Measurements from ENCODE around the gene SESTD1.

Gene SESTD1

GRCh38 chr2:179260224-179260623 is 4.4 kb downstream of the SESTD1 start:
- no peak for DNase-seq (ENCODE audit: low read depth in 1 of 2, low spot score in 1 of 2)
- Histone ChIP-seq H3K4me3 (replicated peaks; ENCODE audit: insufficient read depth, low read length) (no peak overlapping the region), H3K27ac (replicated peaks) (no peak overlapping the region), H3K27me3 (ENCODE audit: insufficient read depth, poor library complexity, severe bottlenecking) (no peaks in the 10 kb centered on the region)
- no peak for TF ChIP-seq POLR2AphosphoS5 (IDR thresholded peaks at IDR 0.05; ENCODE audit: low read depth)
- no peak for TF ChIP-seq SPI1 (IDR thresholded peaks at IDR 0.05; ENCODE audit: borderline replicate concordance, low read depth)
- TF ChIP-seq REST (IDR thresholded peaks at IDR 0.05; ENCODE audit: insufficient replicate concordance, low read depth), result no peak
- TF ChIP-seq GABPA (IDR thresholded peaks at IDR 0.05; ENCODE audit: low read depth), result no peak
- TF ChIP-seq, protein P1, sequence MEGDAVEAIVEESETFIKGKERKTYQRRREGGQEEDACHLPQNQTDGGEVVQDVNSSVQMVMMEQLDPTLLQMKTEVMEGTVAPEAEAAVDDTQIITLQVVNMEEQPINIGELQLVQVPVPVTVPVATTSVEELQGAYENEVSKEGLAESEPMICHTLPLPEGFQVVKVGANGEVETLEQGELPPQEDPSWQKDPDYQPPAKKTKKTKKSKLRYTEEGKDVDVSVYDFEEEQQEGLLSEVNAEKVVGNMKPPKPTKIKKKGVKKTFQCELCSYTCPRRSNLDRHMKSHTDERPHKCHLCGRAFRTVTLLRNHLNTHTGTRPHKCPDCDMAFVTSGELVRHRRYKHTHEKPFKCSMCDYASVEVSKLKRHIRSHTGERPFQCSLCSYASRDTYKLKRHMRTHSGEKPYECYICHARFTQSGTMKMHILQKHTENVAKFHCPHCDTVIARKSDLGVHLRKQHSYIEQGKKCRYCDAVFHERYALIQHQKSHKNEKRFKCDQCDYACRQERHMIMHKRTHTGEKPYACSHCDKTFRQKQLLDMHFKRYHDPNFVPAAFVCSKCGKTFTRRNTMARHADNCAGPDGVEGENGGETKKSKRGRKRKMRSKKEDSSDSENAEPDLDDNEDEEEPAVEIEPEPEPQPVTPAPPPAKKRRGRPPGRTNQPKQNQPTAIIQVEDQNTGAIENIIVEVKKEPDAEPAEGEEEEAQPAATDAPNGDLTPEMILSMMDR (IDR thresholded peaks at IDR 0.05; ENCODE audit: insufficient read depth, low read length), result no peak

DNA sequence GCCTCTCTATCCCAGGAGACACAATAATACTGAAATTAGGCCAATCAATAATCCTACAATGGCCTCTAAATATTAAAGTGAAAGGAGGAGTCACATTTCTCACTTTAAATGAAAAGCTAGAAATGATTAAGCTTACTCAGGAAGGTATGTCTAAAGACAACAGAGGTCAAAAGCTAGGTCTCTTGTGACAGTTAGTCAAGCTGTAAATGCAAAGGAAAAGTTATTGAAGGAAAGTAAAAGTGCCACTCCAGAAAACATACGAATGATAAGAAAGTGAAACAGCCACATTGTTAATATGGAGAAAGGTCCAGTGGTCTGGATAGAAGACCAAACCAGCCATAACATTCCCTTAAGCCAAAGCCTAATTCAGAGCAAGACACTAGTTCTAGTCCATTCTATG is 9.5 kb downstream of the SESTD1 start:
- H3K4me3 ChIP-seq (replicated peaks; ENCODE audit: insufficient read depth, low read length), result no peak overlapping the region
- no peak for TF ChIP-seq POLR2AphosphoS5 (IDR thresholded peaks at IDR 0.05; ENCODE audit: low read depth)
- H3K27me3 ChIP-seq (ENCODE audit: insufficient read depth, poor library complexity, severe bottlenecking), result no peaks in the 10 kb centered on the region
- H3K27ac ChIP-seq (replicated peaks), result no peak overlapping the region
- DNase-seq (ENCODE audit: low read depth in 1 of 2, low spot score in 1 of 2), result no peak

- no peak for DNase-seq (ENCODE audit: low read depth in 1 of 2, low spot score in 1 of 2)
- no peak overlapping the region for H3K27ac ChIP-seq (replicated peaks)
- H3K4me3 ChIP-seq (replicated peaks; ENCODE audit: insufficient read depth, low read length), result no peak overlapping the region
- TF ChIP-seq SPI1 (IDR thresholded peaks at IDR 0.05; ENCODE audit: borderline replicate concordance, low read depth), result no peak
- TF ChIP-seq GABPA (IDR thresholded peaks at IDR 0.05; ENCODE audit: low read depth), result no peak
- TF ChIP-seq POLR2AphosphoS5 (IDR thresholded peaks at IDR 0.05; ENCODE audit: low read depth), result no peak
- TF ChIP-seq, protein P1 (IDR thresholded peaks at IDR 0.05; ENCODE audit: insufficient read depth, low read length), result no peak
- no peak for TF ChIP-seq REST (IDR thresholded peaks at IDR 0.05; ENCODE audit: insufficient replicate concordance, low read depth)
- no peaks in the 10 kb centered on the region for H3K27me3 ChIP-seq (ENCODE audit: insufficient read depth, poor library complexity, severe bottlenecking)
Observed at GRCh38 chr2:179253226-179253625, 11.4 kb downstream of the SESTD1 start.

- TF ChIP-seq, protein P1 (IDR thresholded peaks at IDR 0.05; ENCODE audit: insufficient read depth, low read length), result no peak
- TF ChIP-seq POLR2AphosphoS5 (IDR thresholded peaks at IDR 0.05; ENCODE audit: low read depth) (no peak), GABPA (IDR thresholded peaks at IDR 0.05; ENCODE audit: low read depth) (no peak), SPI1 (IDR thresholded peaks at IDR 0.05; ENCODE audit: borderline replicate concordance, low read depth) (no peak)
- Histone ChIP-seq H3K4me3 (replicated peaks; ENCODE audit: insufficient read depth, low read length) (no peak overlapping the region), H3K27me3 (ENCODE audit: insufficient read depth, poor library complexity, severe bottlenecking) (no peaks in the 10 kb centered on the region), H3K27ac (replicated peaks) (no peak overlapping the region)
- no peak for DNase-seq (ENCODE audit: low read depth in 1 of 2, low spot score in 1 of 2)
Observed at GRCh38 chr2:179252423-179252822, 12.2 kb downstream of the SESTD1 start.

Data from HL-60 (cell line).